Peyer's patch (tissue), 4 donors: ENCODE measurements around the gene CHAT.

Experiments
- CTCF ChIP-seq, 6 experiments: fragments of 450-650 bp in 4 of 6; fragments of 200-600 bp in 2 of 6; sonication (generic) in 1 of 6; IDR thresholded peaks; one replicate each; pipeline ENCODE4 v1.5.1; 2017 to 2019; ENCODE audit warnings: antibody characterized with exemption in 6 of 6, mild to moderate bottlenecking in 3 of 6, moderate library complexity in 1 of 6
- POLR2A ChIP-seq, 2 donors: fragments of 450-650 bp; IDR thresholded peaks; one replicate each; pipeline ENCODE4 v1.5.1; 2017; ENCODE audit warnings: antibody characterized with exemption in 2 of 2, mild to moderate bottlenecking in 2 of 2, moderate library complexity in 2 of 2

GRCh38 chr10:49618821-49619220, 5.0 kb downstream of the CHAT start:
- TF ChIP-seq CTCF (IDR thresholded peaks at IDR 0.05) (no peak), POLR2A (IDR thresholded peaks at IDR 0.05) (no peak)
